Glomerular visceral epithelial cell (primary cell): ENCODE measurements around the gene ALOX12.
A peak's percentile ranks its signal among the peaks of the same experiment; 100 is the strongest.
"Not testable (repeated sequence)": the region's sequence is repeated elsewhere in the genome, so short reads cannot be mapped to it uniquely, and the experiment has no call there.

ENCODE experiments used
- DNase-seq: peaks from one replicate; pipeline ENCODE4 v3.0.0-alpha.2; 2016; ENCODE audit errors: extremely low spot score

The ALOX12 gene, protein sequence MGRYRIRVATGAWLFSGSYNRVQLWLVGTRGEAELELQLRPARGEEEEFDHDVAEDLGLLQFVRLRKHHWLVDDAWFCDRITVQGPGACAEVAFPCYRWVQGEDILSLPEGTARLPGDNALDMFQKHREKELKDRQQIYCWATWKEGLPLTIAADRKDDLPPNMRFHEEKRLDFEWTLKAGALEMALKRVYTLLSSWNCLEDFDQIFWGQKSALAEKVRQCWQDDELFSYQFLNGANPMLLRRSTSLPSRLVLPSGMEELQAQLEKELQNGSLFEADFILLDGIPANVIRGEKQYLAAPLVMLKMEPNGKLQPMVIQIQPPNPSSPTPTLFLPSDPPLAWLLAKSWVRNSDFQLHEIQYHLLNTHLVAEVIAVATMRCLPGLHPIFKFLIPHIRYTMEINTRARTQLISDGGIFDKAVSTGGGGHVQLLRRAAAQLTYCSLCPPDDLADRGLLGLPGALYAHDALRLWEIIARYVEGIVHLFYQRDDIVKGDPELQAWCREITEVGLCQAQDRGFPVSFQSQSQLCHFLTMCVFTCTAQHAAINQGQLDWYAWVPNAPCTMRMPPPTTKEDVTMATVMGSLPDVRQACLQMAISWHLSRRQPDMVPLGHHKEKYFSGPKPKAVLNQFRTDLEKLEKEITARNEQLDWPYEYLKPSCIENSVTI

DNA sequence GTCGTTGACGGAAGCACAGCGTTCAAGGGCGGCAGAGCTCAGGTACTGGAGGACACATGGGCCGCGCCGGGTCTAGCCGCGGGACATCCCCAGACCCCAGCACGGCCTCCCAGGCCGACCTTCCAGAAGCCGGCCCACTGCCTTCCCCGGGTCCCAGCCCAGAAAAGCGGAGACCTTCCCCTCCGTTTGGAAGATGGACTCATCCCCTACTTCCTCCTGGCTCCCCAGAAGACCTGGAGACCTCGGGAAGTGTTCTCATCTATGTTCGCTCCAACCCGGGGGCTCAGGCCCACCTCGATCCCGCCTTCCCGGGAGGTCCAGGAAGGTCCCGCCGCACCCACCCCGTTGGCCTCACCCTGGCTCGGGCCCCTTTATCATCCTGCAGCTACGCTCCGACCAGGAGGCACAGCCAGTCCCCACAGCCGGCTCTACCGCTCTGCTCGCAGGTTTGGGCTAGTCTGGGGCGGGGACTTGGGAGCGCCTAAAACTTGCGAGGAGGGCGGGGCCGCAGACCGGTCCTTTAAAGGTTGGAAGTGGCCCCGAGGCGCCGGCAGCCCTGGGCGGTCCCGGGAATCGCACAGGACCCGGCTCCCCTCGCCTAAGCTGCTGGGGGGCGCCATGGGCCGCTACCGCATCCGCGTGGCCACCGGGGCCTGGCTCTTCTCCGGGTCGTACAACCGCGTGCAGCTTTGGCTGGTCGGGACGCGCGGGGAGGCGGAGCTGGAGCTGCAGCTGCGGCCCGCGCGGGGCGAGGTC is at the start of gene ALOX12:
Gene ALOX12, plus strand, starts transcription at position 550 of the 756 bp plus-strand sequence. Its CDS starts 69 bp downstream, at position 619.
- DNase-seq: no peak

DNA sequence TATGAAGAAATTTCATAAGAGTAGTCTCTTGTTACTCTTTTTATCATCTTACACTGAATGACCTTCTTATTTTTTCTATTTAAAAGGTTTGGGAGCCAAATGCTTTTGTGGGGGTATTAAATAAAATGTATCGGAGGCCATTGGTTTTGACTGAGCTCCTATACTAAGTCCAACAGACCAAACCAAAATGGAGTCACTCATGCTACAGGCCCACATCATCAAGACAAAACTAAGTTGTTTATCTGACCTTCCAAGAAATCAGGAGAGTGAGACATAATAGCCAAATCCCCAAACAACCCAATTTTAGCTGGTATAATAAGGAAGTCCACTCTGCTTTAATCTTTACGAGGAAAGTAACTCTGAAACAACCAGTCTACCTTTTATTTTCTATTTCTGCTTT is 48.1 kb upstream of the ALOX12 start:
- no peak for DNase-seq

DNA sequence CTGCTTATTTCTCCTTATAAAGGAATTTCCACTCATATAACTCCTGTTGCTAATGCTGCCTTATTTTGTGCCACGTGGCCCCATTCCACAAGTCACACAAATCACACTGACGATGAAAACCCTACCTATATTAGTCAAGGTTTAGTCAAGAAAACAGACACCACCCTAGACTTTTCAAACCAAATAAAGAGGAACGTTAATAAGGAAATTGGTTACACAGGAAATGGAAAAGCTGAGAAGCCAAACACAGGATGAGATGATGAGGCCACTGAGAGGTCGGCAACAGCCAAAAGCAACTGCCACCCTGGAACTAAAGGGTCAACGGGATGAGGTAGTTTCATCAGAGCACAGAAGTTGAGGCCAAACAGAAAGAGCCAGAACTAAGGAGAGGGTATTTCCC is 47.3 kb upstream of the ALOX12 start:
- DNase-seq: no peak

DNA sequence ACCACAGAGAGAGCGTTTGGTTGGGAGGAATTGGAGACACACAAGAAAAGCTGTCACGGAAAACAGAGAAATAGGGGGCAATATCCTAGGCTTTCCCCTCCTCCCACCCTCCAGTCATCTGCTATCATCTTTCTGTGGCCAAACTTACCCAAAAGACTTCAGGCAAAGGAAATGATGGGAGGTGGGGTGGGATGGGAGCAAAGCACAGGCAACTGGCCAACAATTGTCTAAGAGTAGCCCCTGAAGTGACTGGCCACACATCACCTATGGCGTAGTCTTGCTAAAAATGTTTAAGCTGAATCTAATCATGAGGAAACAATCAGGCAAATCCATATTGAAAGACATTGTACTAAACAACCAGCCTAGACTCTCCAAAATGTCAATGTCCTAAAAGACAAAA is 46.9 kb upstream of the ALOX12 start:
- no peak for DNase-seq

DNA sequence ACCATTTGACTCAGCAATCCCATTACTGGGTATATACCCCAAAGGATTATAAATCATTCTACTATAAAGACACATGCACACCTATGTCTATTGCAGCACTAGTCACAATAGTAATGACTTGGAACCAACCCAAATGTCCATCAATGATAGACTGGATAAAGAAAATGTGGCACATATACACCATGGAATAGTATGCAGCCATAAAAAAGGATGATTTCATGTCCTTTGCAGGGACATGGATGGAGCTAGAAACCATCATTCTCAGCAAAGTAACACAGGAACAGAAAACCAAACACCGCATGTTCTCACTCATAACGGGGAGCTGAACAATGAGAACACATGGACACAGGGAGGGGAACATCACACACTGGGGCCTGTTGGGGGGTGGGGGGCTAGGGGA is 44.9 kb upstream of the ALOX12 start:
- not testable (repeated sequence) for DNase-seq

DNA sequence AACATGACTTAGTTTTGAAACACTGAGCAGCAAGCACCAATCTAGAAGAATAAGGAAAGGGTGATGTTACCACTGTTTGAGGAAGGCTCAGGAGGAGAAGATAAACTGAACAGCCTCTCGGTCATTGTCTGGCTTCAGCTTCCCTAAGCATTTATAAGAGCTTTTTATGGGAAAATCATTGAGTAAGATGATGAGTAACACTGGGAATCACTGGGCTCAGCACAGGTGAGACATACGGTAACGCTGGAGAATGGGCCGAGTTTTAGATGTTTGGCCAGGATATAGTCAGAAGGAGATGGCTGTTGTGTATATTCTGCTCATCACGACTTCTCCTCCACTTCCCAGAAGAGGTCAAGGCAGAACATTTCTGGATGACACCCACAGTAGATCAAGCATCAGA is 42.2 kb upstream of the ALOX12 start:
- DNase-seq: no peak

DNA sequence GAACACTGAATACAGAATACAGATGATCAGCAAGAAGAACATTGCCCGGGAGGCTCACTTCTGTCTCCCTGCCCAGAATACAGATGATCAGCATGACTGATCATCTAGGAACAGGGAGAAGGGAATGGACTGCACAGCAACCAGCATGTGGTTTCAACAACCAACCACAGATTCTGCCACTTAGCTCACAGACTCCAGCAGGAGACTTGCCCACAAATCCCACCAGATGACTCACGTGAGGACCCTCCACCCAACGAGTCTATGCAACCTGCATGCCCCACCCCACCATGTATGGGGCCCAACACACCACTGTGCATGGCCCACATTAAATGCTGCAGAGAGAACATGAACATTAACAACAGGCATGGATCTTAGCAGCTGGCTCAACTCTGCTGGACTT is 36.1 kb upstream of the ALOX12 start:
- DNase-seq: peak; percentile 45

DNA sequence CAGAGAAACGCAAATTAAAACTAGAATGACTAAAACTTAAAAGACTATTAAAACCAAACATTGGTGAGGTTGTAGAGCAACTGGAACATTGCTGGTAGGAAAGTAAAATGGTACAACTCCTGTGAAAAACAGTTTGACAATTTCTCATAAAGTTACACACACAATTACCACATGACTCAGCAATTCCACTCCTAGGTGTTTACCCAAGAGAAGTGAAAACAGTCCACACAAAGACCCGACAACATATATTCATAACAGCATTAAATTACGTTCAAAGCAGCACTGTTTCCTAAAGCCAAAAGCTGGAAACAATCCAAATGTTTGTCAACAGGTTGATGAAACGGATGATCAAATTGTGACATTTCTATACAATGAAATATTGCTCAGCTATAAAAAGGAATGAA is 26.5 kb upstream of the ALOX12 start:
- DNase-seq: no peak

DNA sequence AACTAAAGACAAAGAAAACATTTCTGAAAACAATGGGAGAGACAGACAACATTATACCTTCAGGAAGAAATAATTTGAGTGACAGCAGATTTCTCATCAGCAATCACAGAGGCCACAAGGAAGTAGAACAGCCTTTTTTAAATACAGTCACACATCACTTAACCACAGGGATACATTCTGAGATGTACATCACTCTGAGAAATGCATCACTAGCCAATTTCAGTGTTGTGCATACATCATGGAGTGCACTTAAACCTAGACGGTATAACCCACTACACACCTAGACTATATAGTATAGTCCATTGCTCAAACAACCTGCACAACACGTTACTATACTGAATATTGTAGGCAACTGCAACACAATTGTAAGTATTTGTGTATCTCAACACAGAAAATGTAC is 24.9 kb upstream of the ALOX12 start:
- DNase-seq: no peak

DNA sequence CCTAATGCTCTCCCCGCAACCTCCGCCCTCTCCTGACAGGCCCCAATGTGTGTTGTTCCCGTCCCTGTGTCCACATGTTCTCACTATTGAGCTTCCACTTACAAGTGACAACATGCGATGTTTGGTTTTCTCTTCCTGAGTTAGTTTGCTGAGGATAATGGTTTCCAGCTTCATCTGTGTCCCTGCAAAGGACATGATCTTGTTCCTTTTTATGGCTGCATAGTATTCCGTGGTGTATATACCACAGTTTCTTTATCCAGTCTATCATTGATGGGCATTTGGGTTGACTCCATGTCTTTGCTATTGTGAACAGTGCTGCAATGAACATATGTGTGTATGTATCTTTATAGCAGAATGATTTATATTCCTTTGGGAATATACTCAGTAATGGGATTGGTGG is 16.4 kb upstream of the ALOX12 start:
- DNase-seq: not testable (repeated sequence)

DNA sequence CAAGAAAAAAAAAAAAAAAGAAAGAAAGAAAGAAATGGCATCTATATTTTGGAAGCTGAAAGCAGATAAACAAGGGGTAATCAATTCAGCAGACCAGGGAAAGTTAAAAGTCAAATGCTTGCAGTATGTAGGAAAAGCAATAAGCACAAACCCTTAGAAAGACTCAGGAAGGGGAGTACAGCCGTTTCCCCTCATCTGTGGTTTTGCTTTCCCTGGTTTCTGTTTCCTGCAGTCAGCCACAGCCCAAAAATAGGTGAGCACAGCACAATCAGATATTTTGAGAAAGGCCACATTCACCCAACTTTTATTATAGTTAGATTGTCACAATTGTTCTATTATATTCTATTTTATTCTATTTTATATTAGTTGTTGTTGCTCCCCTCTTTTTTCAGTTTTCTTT is 14.4 kb upstream of the ALOX12 start:
- DNase-seq: no peak

DNA sequence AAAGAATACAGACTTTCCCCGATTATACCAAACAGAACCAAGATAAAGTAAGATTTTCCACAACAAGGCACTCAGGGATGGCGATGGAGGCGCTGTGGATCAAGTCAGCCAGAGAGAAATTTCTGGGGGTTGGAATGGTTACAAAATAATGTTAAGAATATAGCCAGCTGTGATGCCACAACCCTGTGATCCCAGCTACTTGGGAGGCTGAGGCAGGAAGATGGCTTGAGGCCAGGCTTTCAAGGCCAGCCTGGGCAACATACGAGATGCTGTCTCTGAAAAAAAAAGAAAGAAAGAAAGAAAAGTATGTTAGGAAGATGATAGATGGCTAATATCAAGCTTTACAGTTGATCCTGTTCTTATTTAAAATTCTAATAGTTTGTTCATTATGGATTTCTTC is 10.6 kb upstream of the ALOX12 start:
- DNase-seq: no peak

DNA sequence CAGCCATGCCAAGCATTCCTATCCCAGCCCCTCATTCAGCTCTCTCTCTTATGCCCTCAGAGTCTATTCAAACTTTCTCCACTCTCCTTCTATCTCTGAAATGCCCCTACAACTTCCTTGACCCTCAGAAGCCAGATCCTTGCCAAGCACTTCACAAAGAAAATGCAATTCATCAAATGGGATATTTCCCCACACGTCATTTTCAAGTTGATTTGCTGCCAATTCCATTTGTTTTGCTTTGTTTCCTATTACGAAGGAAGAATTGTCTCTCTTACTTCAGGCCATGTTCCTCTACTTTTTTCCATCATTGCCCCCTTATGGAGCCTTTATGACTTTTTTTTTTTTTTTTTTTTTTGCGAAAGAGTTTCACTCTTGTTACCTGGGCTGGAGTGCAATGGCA is 9.2 kb upstream of the ALOX12 start:
- DNase-seq: no peak

DNA sequence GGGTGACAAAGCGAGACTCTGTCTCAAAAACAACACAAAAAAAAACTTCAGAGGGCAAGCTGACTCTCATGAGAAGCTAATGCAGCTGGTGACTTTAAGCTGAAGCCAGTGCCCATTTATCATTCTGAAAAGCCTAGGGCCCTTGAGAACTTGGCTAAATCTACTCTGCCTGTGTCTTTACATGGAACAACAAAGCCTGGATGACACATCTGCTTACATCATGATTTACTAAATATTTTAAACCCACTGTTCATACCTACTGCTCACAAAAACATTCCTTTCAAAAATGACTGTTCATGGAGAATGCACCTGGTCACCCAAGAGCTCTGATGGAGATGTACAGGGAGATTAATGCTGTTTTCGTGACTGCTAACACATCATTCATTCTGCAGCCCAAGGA is 6.1 kb upstream of the ALOX12 start:
- DNase-seq: no peak

DNA sequence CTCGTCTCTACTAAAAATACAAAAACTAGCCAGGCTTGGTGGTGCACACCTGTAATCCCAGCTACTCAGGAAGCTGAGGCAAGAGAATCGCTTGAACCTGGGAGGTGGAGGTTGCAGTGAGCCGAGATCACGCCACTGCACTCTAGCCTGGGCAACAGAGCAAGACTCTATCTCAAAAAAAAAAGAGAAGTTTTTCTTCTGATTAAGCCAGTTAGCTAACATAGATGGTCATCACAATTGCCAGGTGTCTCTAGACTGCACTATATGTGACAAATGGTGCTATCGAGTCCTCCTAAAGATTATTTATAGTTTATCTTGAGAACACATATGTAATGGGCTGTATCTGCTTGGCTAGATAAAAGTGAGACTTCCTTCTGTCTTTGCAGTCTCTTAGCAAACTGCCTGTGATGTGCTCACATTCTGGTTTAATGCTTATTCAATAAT is 2.2 kb upstream of the ALOX12 start:
- not testable (repeated sequence) for DNase-seq

DNA sequence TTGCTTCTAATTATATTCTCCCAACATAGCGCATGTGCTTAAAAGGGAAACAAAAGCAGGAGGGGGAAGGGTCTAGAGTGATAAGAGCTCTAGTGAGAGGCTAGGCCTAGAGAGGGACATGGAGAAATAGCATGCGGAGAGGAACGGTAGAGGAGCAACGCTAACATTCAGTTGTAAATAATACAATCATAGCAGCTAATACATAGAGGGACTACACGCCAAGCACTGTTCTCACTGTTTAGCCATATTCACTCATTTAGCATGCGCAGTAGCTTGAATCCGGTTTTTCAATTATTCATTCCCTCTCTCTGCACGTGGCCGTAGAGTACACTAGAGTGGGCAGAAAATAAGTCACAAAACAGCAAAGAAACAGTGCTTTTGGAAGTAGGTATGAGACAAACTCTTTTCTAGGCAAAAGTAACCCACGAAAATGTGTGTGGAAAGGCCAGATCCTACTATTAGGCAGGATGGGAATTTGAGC is 1.7 kb upstream of the ALOX12 start:
- no peak for DNase-seq

DNA sequence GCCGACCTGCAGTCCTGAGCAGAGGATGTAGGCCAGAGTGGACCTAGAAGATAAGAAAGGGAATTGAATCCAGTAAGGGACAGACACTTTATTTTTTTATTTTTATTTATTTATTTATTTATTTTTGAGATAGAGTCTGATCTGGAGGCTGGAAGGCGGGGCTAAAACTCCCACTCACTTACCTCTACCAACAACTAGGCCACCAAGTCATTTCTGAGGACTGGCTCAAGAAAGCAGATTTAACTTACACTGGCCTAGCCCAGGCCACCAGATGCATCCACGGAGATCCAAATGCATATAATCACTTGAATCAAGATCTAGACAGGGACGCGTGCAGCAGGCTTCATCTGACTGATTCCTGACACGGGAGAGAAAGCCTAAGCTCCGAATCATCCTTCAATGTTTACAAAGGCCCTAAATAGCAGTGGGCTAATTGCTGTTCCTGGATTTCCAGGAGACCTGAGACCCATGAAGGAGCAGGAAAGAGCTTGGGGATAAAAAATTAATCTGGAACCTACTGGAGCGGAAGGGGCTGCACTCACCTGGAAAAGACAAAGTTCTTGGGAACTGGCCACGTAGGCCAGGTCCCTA is 1.1 kb upstream of the ALOX12 start:
- no peak for DNase-seq

DNA sequence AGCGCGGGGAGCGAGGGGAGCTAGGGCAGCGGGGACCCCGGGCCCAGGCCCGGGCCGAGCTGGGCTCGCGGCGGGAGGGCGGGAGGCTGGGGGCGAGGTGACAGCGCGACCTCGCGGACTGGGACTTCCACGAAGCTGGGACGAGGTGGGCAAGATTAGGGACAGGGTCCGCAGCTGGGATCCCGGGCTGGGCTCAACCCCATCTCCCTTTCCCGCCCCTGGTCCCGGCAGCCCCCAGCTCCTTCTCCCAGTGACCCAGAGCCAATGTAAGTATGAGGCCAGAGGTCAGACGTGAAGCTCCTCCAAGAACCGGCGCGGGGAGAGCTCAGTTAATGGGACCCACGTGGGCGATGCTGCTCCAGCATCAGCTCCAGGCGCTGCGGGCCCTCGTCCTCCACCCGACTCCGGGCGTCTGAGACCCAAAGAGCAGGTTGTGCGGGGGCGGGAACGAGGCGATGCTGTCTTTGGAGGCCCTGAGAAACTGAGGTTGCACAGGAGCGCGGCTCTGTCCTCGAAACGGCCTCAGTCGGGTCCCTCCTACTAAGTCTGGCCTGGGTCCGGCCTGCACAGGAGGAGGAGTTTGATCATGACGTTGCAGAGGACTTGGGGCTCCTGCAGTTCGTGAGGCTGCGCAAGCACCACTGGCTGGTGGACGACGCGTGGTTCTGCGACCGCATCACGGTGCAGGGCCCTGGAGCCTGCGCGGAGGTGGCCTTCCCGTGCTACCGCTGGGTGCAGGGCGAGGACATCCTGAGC is 585 bp downstream of the ALOX12 start:
- DNase-seq: no peak

DNA sequence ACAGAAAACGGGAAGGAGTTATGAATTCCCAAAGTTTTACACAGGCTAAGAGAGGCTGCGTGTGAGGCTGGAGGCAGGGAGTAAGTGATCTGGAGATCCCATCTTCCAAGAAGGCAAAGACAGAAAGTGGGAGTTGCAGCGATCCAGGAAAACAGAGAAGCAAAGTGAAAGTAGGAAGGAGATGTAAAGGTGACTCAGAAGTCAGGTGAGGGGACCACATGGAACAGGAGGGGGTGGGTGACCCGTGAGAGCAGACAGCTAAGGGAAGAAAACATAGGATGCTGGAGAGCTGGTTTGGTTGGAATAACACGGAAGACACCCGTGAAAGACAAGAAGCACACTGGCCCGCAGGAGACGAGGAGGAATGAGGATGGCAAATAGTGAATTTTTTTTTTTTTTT is 1.3 kb downstream of the ALOX12 start:
- DNase-seq: no peak

DNA sequence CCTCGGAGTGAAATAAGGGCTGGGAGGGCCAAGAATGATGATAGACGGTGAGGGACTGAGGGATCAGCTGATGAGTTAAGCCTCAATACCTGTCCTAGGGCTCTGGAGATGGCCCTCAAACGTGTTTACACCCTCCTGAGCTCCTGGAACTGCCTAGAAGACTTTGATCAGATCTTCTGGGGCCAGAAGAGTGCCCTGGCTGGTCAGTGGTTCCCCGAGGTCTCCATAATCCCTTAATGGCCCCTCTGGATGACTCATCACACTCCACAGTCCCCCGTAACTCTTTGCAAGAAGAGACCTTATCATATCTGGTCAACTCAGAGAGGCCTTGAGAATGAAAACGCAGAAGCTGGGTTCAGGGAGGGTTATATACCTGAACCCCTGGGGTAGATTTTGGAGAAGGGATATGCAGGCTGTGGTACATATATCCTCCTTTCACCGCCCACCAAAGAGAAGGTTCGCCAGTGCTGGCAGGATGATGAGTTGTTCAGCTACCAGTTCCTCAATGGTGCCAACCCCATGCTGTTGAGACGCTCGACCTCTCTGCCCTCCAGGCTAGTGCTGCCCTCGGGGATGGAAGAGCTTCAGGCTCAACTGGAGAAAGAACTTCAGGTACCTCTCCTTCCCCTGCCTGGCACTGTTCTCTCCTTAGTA is 3.1 kb downstream of the ALOX12 start:
- no peak for DNase-seq
